GM23248 (cell line): ENCODE measurements around the gene ZBTB18. TPM values are rescaled to one million over a fixed set of nuclear protein-coding genes. Genes with fewer than 3 reads are reported as not detected.

Source experiments
- DNase-seq: peaks from one replicate; pipeline ENCODE4 v3.0.0-alpha.2; 2015
- H2AFZ ChIP-seq: fragments of 200-600 bp; sonication (generic); 2 replicates; pipeline ENCODE4 v1.6.1; 2016; ENCODE audit warnings: antibody characterized with exemption
- H3F3A ChIP-seq: fragments of 200-600 bp; sonication (generic); 2 replicates; pipeline ENCODE4 v1.6.1; 2016; ENCODE audit warnings: mild to moderate bottlenecking, antibody characterized with exemption, mixed run types; ENCODE audit not compliant: insufficient read depth
- H3K27ac ChIP-seq: fragments of 200-600 bp; sonication (generic); 2 replicates; pipeline ENCODE4 v1.5.1; 2016; ENCODE audit warnings: mild to moderate bottlenecking
- H3K27me3 ChIP-seq: fragments of 200-600 bp; sonication (generic); replicated peaks from 2 replicates; pipeline ENCODE4 v1.6.1; 2016; ENCODE audit warnings: mild to moderate bottlenecking; ENCODE audit not compliant: insufficient read depth
- H3K36me3 ChIP-seq: fragments of 200-600 bp; sonication (generic); 2 replicates; pipeline ENCODE4 v1.6.1; 2016; ENCODE audit warnings: low read depth, mild to moderate bottlenecking
- H3K4me1 ChIP-seq: fragments of 200-600 bp; sonication (generic); 2 replicates; pipeline ENCODE4 v1.6.1; 2016; ENCODE audit warnings: mild to moderate bottlenecking; ENCODE audit not compliant: insufficient read depth
- H3K4me2 ChIP-seq: fragments of 200-600 bp; sonication (generic); one replicate; pipeline ENCODE4 v1.6.1; 2016; ENCODE audit warnings: mild to moderate bottlenecking; ENCODE audit not compliant: unreplicated experiment
- H3K4me3 ChIP-seq: fragments of 200-600 bp; sonication (generic); 2 replicates; pipeline ENCODE4 v1.5.1; 2016; ENCODE audit warnings: mild to moderate bottlenecking
- H3K79me2 ChIP-seq: fragments of 200-600 bp; sonication (generic); 2 replicates; pipeline ENCODE4 v1.6.1; 2016; ENCODE audit warnings: mild to moderate bottlenecking; ENCODE audit not compliant: insufficient read depth
- H3K9ac ChIP-seq: fragments of 200-600 bp; sonication (generic); 2 replicates; pipeline ENCODE4 v1.6.1; 2016; ENCODE audit warnings: mild to moderate bottlenecking
- H3K9me2 ChIP-seq: fragments of 200-600 bp; sonication (generic); 2 replicates; pipeline ENCODE4 v1.6.1; 2016; ENCODE audit warnings: mixed run types, mild to moderate bottlenecking, moderate library complexity; ENCODE audit not compliant: insufficient read depth
- H3K9me3 ChIP-seq: fragments of 200-600 bp; sonication (generic); one replicate; pipeline ENCODE4 v1.6.1; 2017; ENCODE audit warnings: low read depth
- H4K20me1 ChIP-seq: fragments of 200-600 bp; sonication (generic); 2 replicates; pipeline ENCODE4 v1.6.0; 2016; ENCODE audit not compliant: insufficient read depth
- EZH2 ChIP-seq: fragments of 200-600 bp; sonication (generic); IDR thresholded peaks from 2 replicates; pipeline ENCODE4 v1.6.1; 2018; ENCODE audit warnings: antibody characterized with exemption, mild to moderate bottlenecking; ENCODE audit not compliant: insufficient read depth, poor library complexity, severe bottlenecking
- EZH2phosphoT487 ChIP-seq: fragments of 200-600 bp; sonication (generic); IDR thresholded peaks from 2 replicates; pipeline ENCODE4 v1.6.1; 2018; ENCODE audit warnings: antibody characterized with exemption, moderate library complexity, mild to moderate bottlenecking, low read depth; ENCODE audit not compliant: insufficient read depth
- WGBS, 2 experiments: methylation state at CpG; one replicate each; pipeline ENCODE4 v1.1.6; 2015 to 2017; ENCODE audit warnings: low lambda C conversion rate in 2 of 2, low coverage in 1 of 2; ENCODE audit errors: missing lambda C conversion rate in 2 of 2; 5-methylcytosine and 5-hydroxymethylcytosine counted together
- in situ Hi-C: fragments of 300-500 bp; cut with MboI; formaldehyde crosslinking; loops from 2 replicates; pipeline ENCODE4 v1.15.0; 2020
- polyA plus RNA-seq: library from polyadenylated mRNA; unstranded; fragments of >200 nt; fragmentation: Nextera tagmentation; extraction: Ambion mirVana; gene quantifications from 2 replicates; pipeline ENCODE4 v1.2.1, GENCODE V29; 2016
- total RNA-seq: library from RNA; depleted of rRNA; stranded (reverse); fragments of >200 nt; shearing (Covaris generic); gene quantifications from 2 replicates; pipeline ENCODE4 v1.2.3, GENCODE V29; 2014

ZBTB18 gene
- total and polyA plus RNA-seq, 2 experiments from 2014 or later = 0.25 to 9.2 TPM

DNA sequence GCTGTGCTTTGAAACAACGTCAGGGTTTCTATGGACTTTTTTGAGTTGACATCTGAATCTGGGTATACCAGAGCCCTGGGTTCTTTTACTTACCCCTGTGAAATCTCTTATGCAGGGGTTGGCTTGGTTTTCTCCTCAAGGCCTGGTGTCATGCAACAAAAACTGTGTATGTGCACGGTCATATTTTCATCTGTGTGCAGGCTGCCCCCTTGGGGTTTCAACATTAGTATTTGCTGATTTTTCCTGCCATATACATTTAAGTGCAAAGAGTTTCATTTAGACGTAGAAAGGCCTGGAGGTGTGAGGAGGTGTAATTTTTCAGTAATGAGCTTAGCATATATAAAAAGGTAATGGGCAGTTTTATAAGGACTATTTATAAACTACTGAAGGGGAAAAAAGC lies 22.0 kb upstream of the ZBTB18 start:
- H3K27ac ChIP-seq = no peak overlapping the region
- no peaks in the 10 kb centered on the region for H3K4me1 ChIP-seq
- H3K4me2 ChIP-seq = no peak overlapping the region
- no peaks in the 10 kb centered on the region for H3F3A ChIP-seq
- H3K9ac ChIP-seq = no peak overlapping the region
- TF ChIP-seq EZH2 (no peak), EZH2phosphoT487 (no peak)
- 52 to 53% methylated on average over 3 of the region's 3 CpGs for WGBS, 2 experiments
- H3K9me3 ChIP-seq = no peaks in the 10 kb centered on the region
- no peaks in the 10 kb centered on the region for H3K79me2 ChIP-seq
- in situ Hi-C loops = no loop called here
- H3K9me2 ChIP-seq = no peaks in the 10 kb centered on the region
- no peak overlapping the region for H2AFZ ChIP-seq
- H3K27me3 ChIP-seq = peaks cover 19% of the 10 kb centered on the region; the same call in 1 of the 2 replicates
- H4K20me1 ChIP-seq = no peaks in the 10 kb centered on the region
- no peaks in the 10 kb centered on the region for H3K36me3 ChIP-seq
- DNase-seq = peak; percentile 16
- H3K4me3 ChIP-seq = no peak overlapping the region

DNA sequence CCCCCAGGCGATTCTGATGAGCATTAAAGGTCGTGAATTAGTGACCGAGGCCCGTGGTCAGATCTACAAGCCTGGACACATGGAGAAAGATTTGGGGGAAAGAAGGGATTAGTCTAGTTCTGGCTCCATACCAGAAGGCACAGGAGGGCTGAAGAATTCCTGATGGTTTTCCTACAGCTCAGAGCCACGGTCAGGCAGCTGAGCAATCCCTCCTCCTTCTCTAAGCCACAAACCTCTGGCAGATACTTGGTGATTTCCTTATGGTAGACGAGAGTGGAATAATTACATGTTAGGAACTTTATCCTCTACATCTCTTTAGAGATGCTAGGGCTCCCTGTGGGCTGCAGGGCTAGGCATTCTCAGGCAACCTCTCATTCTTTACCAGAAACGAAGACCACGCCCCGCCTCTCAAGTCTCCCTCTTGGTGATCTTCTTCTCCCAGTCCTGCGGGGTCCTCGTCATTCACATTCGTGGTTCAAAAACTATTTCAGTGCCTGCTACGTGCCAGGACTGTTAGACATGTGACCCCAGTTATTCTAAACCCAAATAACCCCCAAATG lies 20.5 kb upstream of the ZBTB18 start:
- WGBS, 2 experiments = 79 to 81% methylated on average over 13 of the region's 13 CpGs
- no peaks in the 10 kb centered on the region for H4K20me1 ChIP-seq
- no peak overlapping the region for H2AFZ ChIP-seq

GRCh38 chr1:244035358-244035757 lies 15.7 kb upstream of the ZBTB18 start:
- Histone ChIP-seq H3K9me3 (no peaks in the 10 kb centered on the region), H3K27ac (no peak overlapping the region), H3K4me3 (no peak overlapping the region), H3K4me2 (no peak overlapping the region), H3K36me3 (no peaks in the 10 kb centered on the region), H3K9ac (no peak overlapping the region), H2AFZ (no peak overlapping the region), H3K79me2 (no peaks in the 10 kb centered on the region), H3K27me3 (no peaks in the 10 kb centered on the region), H3K4me1 (no peaks in the 10 kb centered on the region), H4K20me1 (no peaks in the 10 kb centered on the region), H3F3A (no peaks in the 10 kb centered on the region), H3K9me2 (no peaks in the 10 kb centered on the region)
- no peak for TF ChIP-seq EZH2
- no peak for TF ChIP-seq EZH2phosphoT487
- DNase-seq = no peak
- in situ Hi-C loops = no loop called here
- 77 to 80% methylated on average over 11 of the region's 11 CpGs for WGBS, 2 experiments

More for the DNA sequence above, 20.5 kb upstream of the ZBTB18 start:
- H3K27me3 ChIP-seq = peaks cover 14% of the 10 kb centered on the region; the same call in 1 of the 2 replicates
- no peak for TF ChIP-seq EZH2
- TF ChIP-seq EZH2phosphoT487 = no peak
- no peaks in the 10 kb centered on the region for H3K9me3 ChIP-seq
- no peaks in the 10 kb centered on the region for H3K4me1 ChIP-seq
- H3K9ac ChIP-seq = no peak overlapping the region
- in situ Hi-C loops = no loop called here
- no peaks in the 10 kb centered on the region for H3K36me3 ChIP-seq
- H3K4me2 ChIP-seq = no peak overlapping the region
- H3K4me3 ChIP-seq = no peak overlapping the region
- H3F3A ChIP-seq = no peaks in the 10 kb centered on the region
- no peak overlapping the region for H3K27ac ChIP-seq
- H3K9me2 ChIP-seq = no peaks in the 10 kb centered on the region
- no peak for DNase-seq
- H3K79me2 ChIP-seq = no peaks in the 10 kb centered on the region

GRCh38 chr1:244037252-244037651 lies 13.8 kb upstream of the ZBTB18 start:
- Histone ChIP-seq H3K27ac (no peak overlapping the region), H3K36me3 (no peaks in the 10 kb centered on the region), H3K79me2 (no peaks in the 10 kb centered on the region), H3K9me2 (no peaks in the 10 kb centered on the region), H3K9ac (no peak overlapping the region), H3K9me3 (no peaks in the 10 kb centered on the region), H3K27me3 (no peaks in the 10 kb centered on the region), H2AFZ (no peak overlapping the region), H3K4me1 (no peaks in the 10 kb centered on the region), H3F3A (no peaks in the 10 kb centered on the region), H3K4me3 (no peak overlapping the region), H3K4me2 (no peak overlapping the region), H4K20me1 (no peaks in the 10 kb centered on the region)
- in situ Hi-C loops = no loop called here
- WGBS, 2 experiments = 81 to 88% methylated on average over 9 of the region's 9 CpGs
- no peak for TF ChIP-seq EZH2
- no peak for TF ChIP-seq EZH2phosphoT487
- DNase-seq = no peak
